ENCODE data around the gene TACR2. TPM values are rescaled to one million over a fixed set of nuclear protein-coding genes. Genes with fewer than 3 reads are reported as not detected.

The TACR2 gene
- total and polyA plus RNA-seq, 2 of the 13 experiments (the other 11 are each of a cell fraction or from before 2014, with no cell fraction given): 0.04 TPM; not detected in 1

GRCh38 chr10:69408318-69409175 is 8.2 kb downstream of the TACR2 start (continued):
- peak; percentile 48; the same call in 1 of the 2 replicates for TF ChIP-seq ZNF816 (CRISPR knock-in tag; IDR thresholded peaks at IDR 0.05; ENCODE audit: borderline replicate concordance)
- TF ChIP-seq ZNF121 (CRISPR knock-in tag; IDR thresholded peaks at IDR 0.05): peak; percentile 91
- peak; percentile 76; the same call in 1 of the 2 replicates for TF ChIP-seq ZNF770 (CRISPR knock-in tag; IDR thresholded peaks at IDR 0.05)
- TF ChIP-seq TBL1XR1 (IDR thresholded peaks at IDR 0.05; ENCODE audit: borderline replicate concordance, low read length, partially characterized antibody): no peak
- no peak for TF ChIP-seq ZSCAN29 (CRISPR knock-in tag; conservative IDR thresholded peaks at IDR 0.05)
- TF ChIP-seq SALL2 (CRISPR knock-in tag; IDR thresholded peaks at IDR 0.05): 0 out of 2 replicates have a peak, but pooled peaks have one; percentile 45
- TF ChIP-seq PAWR (CRISPR knock-in tag; IDR thresholded peaks at IDR 0.05; ENCODE audit: borderline replicate concordance): no peak
- TF ChIP-seq ONECUT2 (CRISPR knock-in tag; IDR thresholded peaks at IDR 0.05): no peak
- no peak for TF ChIP-seq EED (CRISPR knock-in tag; IDR thresholded peaks at IDR 0.05)
- TF ChIP-seq THAP11 (CRISPR knock-in tag; IDR thresholded peaks at IDR 0.05): peak; percentile 44; the same call in 1 of the 2 replicates
- peak; percentile 81 for TF ChIP-seq ZNF441 (CRISPR knock-in tag; IDR thresholded peaks at IDR 0.05; ENCODE audit: borderline replicate concordance)
- no peak for TF ChIP-seq PAX8 (CRISPR knock-in tag; IDR thresholded peaks at IDR 0.05; ENCODE audit: borderline replicate concordance)
- no peak for TF ChIP-seq GRHL1 (CRISPR knock-in tag; conservative IDR thresholded peaks at IDR 0.05)
- no peak for TF ChIP-seq LCORL (IDR thresholded peaks at IDR 0.05)
- TF ChIP-seq LCORL (CRISPR knock-in tag; IDR thresholded peaks at IDR 0.05): 0 out of 2 replicates have a peak, but pooled peaks have one; percentile 22

All from HepG2 (cell line).